Adipocyte (in vitro differentiated cells): ENCODE measurements around the gene DNAJB12.

Experiments used
- DNase-seq: peaks from one replicate; pipeline ENCODE4 v3.0.0-alpha.2; 2015; ENCODE audit warnings: low read depth
- H3K27me3 ChIP-seq: replicated peaks from 2 replicates; pipeline ENCODE4 v1.7.0; 2013; ENCODE audit warnings: mild to moderate bottlenecking, low read length, moderate library complexity; ENCODE audit not compliant: control insufficient read depth, insufficient read depth
- H3K36me3 ChIP-seq: 2 replicates; pipeline ENCODE4 v1.7.0; 2013; ENCODE audit warnings: low read length, mild to moderate bottlenecking, moderate library complexity; ENCODE audit not compliant: control insufficient read depth, insufficient read depth, severe bottlenecking
- H3K4me1 ChIP-seq: 2 replicates; pipeline ENCODE4 v1.7.0; 2013; ENCODE audit warnings: mild to moderate bottlenecking, low read length, moderate library complexity; ENCODE audit not compliant: control insufficient read depth, insufficient read depth
- H3K4me3 ChIP-seq: 2 replicates; pipeline ENCODE4 v1.7.0; 2013; ENCODE audit warnings: mild to moderate bottlenecking, low read length, moderate library complexity
- H3K9ac ChIP-seq: 2 replicates; pipeline ENCODE4 v1.7.0; 2013; ENCODE audit warnings: mild to moderate bottlenecking, low read length, moderate library complexity
- H3K9me3 ChIP-seq: 2 replicates; pipeline ENCODE4 v1.7.0; 2013; ENCODE audit warnings: mild to moderate bottlenecking, low read length, moderate library complexity; ENCODE audit not compliant: control insufficient read depth

Gene DNAJB12

DNA sequence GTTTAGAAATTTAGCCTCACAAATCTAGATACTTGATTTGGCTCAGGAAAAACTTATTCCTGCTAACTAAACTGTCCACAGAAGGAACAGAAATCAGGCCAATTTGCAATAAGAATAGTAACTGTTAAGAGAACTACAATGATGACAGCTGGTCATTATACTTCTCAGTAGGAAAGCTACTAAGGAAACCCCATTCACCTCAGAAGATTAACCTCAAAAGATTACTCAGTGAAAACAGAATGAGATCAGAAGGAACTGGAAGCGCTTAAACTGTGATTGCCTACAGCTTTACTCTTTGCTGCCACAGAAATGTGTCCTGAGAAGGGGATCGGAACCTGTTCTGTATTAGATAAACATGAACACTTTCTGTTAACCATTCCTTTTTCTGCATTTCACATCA, 24.3 kb upstream of the DNAJB12 start:
- H3K36me3 ChIP-seq: peaks cover under 1% of the 10 kb centered on the region
- H3K27me3 ChIP-seq: no peaks in the 10 kb centered on the region
- H3K4me3 ChIP-seq: no peak overlapping the region
- H3K4me1 ChIP-seq: no peaks in the 10 kb centered on the region
- H3K9me3 ChIP-seq: no peaks in the 10 kb centered on the region
- DNase-seq: no peak
- H3K9ac ChIP-seq: no peak overlapping the region

DNA sequence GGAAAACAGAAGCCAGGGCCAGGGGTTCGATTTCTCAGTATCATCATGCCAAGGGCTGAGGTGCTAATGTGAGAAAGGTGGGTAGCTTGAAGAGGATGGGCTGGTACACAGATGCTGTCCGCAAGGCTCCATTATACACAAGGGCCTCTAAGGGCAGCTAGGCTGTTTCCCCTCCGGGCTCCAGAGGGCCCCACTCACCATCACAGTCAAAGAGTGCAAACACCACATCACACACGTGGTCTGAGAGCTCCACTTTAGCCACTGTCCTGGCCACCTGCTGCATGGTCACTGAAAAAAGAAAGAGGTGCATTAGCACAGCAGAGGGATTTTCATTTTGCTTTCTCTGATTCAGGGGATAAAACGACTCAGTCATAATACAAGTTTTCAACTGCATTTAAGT, 20.9 kb upstream of the DNAJB12 start:
- H3K36me3 ChIP-seq: peaks cover 8% of the 10 kb centered on the region
- DNase-seq: no peak
- no peak overlapping the region for H3K9ac ChIP-seq
- H3K4me3 ChIP-seq: no peak overlapping the region
- no peaks in the 10 kb centered on the region for H3K9me3 ChIP-seq
- no peaks in the 10 kb centered on the region for H3K4me1 ChIP-seq
- H3K27me3 ChIP-seq: no peaks in the 10 kb centered on the region

DNA sequence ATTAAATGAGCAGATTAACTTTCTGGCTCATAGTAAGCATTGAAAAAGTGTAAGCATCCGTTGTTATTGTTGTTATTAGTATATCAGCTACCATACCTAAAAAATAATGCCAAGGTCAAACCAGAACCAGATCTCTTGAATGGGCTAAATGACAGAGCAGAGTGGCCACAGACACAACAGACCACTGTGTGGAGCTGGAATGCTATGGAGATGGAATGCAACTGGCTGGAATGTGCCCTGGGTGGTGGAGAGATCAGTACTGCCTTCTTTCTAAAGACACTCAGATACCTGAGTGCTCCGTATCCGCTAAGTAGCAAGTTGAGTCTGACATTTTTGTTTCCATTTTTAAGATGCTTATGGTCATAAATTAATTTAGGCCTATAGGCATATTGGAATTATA, 20.5 kb upstream of the DNAJB12 start:
- H3K27me3 ChIP-seq: no peaks in the 10 kb centered on the region
- peak; percentile 27 for DNase-seq
- no peak overlapping the region for H3K9ac ChIP-seq
- H3K4me3 ChIP-seq: no peak overlapping the region
- peaks cover 8% of the 10 kb centered on the region for H3K36me3 ChIP-seq
- H3K4me1 ChIP-seq: no peaks in the 10 kb centered on the region
- no peaks in the 10 kb centered on the region for H3K9me3 ChIP-seq

DNA sequence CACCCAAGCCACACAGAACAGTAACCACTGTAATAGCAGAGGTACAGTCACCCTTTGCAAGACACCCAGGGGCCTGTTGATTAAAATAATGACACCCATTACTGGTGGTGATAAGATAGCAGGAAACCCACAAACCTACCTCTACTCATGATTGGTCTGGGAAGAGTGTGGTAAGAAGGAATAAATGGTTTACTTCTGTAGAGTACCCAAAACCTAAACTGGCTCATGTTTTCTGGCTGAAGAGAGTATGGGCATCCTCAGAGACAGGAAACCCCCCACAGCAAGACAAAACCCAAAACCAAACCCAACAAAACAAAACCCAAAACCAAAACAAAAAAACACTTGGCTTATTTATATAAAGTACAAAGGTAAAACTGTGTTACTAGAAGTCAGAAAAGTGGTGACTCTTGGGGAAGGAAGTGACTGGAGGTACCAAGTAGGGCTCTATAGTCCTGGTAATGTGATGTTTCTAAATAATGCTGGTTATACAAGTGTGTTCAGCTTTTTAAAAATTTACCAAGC, 15.5 kb upstream of the DNAJB12 start:
- no peak overlapping the region for H3K9ac ChIP-seq
- no peak for DNase-seq
- peaks cover 9% of the 10 kb centered on the region for H3K4me1 ChIP-seq
- H3K9me3 ChIP-seq: no peaks in the 10 kb centered on the region
- no peaks in the 10 kb centered on the region for H3K27me3 ChIP-seq
- H3K4me3 ChIP-seq: no peak overlapping the region
- peaks cover 20% of the 10 kb centered on the region for H3K36me3 ChIP-seq

DNA sequence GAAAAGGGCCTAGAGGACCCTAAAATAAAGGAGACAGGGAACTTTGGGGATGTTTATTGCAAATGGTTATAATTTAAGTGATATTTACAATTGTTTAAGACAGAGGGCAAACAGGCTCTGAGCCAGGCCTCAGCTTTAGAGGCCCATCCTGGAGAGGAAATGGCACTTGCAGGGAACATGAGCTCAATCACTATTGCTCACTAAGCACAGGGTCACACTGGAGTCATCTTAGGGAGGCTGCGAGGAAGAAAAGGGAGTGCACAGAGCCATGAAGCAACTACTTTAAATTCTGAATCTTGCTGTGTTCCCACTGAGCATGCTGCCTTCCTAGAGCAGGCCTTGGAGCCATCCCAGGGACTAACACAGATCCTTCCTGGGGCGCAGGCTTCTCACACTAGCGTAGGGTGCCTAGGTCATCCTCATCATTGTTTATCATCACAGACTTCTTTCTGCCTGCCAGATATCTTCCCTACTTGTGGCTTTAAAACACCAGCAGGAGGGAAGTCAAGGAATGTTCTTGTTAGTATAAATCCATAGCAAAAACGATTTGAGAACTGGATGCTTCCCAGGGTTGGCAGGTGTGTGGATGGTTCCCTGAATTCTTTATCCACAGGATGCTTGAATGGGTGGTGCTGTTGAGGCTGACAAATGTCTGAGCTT, 12.7 kb upstream of the DNAJB12 start:
- Histone ChIP-seq H3K36me3 (peaks cover 12% of the 10 kb centered on the region), H3K9ac (peak overlapping the region; percentile 17), H3K27me3 (no peaks in the 10 kb centered on the region), H3K9me3 (no peaks in the 10 kb centered on the region), H3K4me1 (peaks cover 24% of the 10 kb centered on the region), H3K4me3 (no peak overlapping the region)
- DNase-seq: peak; percentile 19

DNA sequence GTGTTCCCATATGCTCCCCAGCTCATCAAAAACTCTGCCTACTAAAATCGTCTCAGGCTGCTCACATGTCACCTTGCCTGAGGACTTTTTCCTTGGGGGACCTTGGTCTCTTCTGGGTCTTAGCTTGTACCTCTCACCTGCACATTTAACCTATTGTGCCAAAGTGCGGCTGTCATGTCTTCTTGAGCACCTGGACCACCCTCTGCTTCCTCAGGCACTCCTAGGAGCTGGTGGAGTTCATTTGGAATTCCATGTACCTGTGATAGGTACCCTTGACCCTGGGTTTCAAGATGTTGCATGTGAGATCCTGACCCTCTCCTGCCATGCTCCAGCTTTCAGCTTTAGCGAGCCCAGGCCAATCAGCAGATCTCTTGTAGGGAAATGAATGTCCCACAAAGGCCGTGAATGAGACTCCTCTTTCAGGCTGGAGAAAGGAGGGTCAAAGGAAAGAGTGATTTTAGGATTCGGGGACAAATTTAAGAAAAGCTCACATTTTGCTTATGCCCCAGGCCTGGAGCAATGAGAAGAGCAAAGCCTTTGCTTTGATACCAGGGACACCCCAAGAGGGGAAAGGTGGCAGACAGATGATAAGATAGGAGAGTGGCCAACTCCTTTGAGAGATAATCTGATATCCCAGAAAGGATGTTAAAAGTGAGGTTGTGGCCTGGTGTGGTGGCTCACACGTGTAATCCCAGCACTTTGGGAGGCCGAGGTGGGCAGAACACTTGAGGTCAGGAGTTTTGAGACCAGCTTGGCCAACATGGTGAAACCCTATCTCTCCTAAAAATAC, 10.6 kb upstream of the DNAJB12 start:
- Histone ChIP-seq H3K9ac (peak overlapping the region; percentile 77), H3K9me3 (no peaks in the 10 kb centered on the region), H3K36me3 (peaks cover 12% of the 10 kb centered on the region), H3K4me3 (no peak overlapping the region), H3K4me1 (peaks cover 24% of the 10 kb centered on the region), H3K27me3 (no peaks in the 10 kb centered on the region)
- DNase-seq: no peak

DNA sequence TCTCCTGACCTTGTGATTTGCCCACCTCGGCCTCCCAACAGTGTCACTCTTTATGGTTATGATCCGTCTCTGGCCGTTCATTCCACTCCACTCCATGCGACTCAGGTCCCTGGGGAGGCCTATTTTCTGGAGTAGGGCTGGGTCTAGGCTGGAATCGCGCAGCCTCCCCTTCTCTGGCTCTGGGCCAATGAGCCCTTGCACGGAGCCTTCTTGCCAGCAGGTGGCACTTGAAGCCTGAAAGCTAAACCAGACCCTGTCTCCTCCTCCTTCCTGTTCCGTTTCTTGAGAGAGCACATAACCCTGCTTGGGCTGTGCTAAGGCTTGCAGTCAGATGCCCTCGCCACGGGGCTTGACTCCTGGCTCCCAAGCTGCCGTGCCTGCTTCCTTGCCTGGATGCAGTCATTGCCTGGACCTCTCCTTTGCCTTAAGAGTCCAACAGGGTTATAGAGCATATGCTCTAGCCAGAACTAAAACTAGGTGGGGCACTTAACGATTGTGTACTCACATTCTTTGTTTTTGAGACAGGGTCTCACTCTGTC, 9.6 kb upstream of the DNAJB12 start:
- peak overlapping the region; percentile 26 for H3K4me3 ChIP-seq
- peak overlapping the region; percentile 77 for H3K9ac ChIP-seq
- H3K36me3 ChIP-seq: peaks cover 12% of the 10 kb centered on the region
- no peaks in the 10 kb centered on the region for H3K27me3 ChIP-seq
- DNase-seq: peak; percentile 97
- H3K9me3 ChIP-seq: no peaks in the 10 kb centered on the region
- H3K4me1 ChIP-seq: peaks cover 24% of the 10 kb centered on the region

DNA sequence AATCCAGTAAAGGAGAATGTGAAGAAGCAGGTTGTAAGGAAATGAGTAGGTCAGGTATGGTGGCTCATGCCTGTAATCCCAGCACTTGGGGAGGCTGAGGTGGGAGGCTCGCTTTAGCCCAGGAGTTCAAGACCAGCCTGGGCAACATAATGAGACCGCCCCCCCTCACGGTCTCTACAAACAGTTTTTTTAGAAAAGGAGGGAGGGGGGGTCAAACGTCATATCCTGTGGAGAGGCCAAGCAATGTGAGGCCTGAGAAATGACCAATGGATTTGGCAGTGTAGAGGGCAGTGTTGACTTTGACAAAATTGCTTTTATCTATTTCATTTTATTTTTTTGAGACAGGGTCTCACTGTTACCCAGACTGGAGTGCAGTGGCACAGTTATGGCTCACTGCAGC, 2.3 kb upstream of the DNAJB12 start:
- Histone ChIP-seq H3K4me3 (no peak overlapping the region), H3K4me1 (peaks cover 20% of the 10 kb centered on the region), H3K9me3 (no peaks in the 10 kb centered on the region), H3K9ac (no peak overlapping the region), H3K27me3 (no peaks in the 10 kb centered on the region), H3K36me3 (no peaks in the 10 kb centered on the region)
- DNase-seq: no peak

DNA sequence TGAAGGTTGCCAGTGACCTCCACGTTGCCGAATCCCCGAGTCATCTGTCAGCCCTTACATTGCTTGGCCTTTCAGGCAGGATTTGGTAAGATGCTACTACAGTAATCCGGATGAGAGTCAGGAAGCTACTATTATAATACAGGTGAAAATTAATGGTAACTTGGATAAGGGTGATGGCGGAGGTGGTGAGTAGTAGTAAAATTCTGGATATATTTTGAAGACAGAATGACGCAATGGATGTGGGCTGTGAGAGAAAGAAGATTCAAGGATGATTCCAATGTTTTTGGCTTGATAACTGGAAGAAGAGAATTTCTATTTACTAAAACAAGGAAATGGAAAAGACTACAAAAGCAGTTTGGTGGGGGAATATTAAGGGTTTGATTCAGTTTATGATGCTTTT, 1.4 kb upstream of the DNAJB12 start:
- Histone ChIP-seq H3K9me3 (no peaks in the 10 kb centered on the region), H3K4me3 (no peak overlapping the region), H3K27me3 (no peaks in the 10 kb centered on the region), H3K9ac (no peak overlapping the region), H3K4me1 (peaks cover 20% of the 10 kb centered on the region), H3K36me3 (no peaks in the 10 kb centered on the region)
- no peak for DNase-seq

DNA sequence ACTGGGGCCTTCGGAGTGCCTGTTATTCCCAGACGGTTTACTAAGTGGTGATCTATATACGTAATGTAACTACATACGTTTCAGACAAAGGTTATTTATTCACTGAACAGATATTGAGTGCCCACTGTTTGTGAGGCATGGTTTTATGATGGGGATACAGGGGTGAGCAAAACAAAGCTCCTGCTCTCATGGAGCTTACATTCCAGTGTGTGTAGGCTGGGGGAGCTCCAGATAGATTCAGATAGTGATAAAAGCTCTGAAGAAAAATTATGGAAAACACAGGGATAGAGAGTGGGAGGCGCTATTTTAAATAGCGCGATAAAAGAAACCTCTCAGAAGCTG, 466 bp upstream of the DNAJB12 start:
- H3K4me3 ChIP-seq: peak overlapping the region; percentile 98

DNA sequence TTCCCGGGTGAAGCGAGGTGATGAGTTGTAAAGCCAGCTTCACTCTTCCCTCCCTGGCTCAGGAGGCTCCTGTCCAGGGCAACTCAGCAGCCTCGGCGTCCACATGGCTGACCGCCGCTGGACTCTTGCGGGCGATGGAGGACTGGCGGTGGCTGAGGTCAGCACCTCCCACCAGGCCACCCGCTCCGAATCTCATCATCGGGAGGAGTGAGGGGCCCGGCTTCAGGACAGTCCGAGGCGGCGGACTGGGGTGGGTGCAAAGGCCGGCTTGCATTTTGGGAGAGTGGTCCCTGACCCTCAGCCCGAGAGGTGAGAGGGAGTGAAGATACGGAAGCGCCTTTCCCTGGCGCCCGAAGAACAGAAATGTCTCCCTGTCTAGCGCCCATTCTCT, 759 bp downstream of the DNAJB12 start:
- H3K4me1 ChIP-seq: peaks cover 20% of the 10 kb centered on the region
- H3K9ac ChIP-seq: peak overlapping the region; percentile 99
- peak overlapping the region; percentile 98 for H3K4me3 ChIP-seq
- H3K36me3 ChIP-seq: peaks cover 15% of the 10 kb centered on the region
- DNase-seq: peak; percentile 65
- H3K9me3 ChIP-seq: no peaks in the 10 kb centered on the region
- no peaks in the 10 kb centered on the region for H3K27me3 ChIP-seq

More for the DNA sequence above, 466 bp upstream of the DNAJB12 start:
- Histone ChIP-seq H3K36me3 (peaks cover 8% of the 10 kb centered on the region), H3K9ac (peak overlapping the region; percentile 99), H3K9me3 (no peaks in the 10 kb centered on the region), H3K27me3 (no peaks in the 10 kb centered on the region), H3K4me1 (peaks cover 20% of the 10 kb centered on the region)
- no peak for DNase-seq
